HCT116 (cell line): ENCODE results near the gene AP2A1. TPM values are rescaled to one million over a fixed set of nuclear protein-coding genes. Genes with fewer than 3 reads are reported as not detected.

Source experiments
- ATAC-seq: fragments of 200-7000 bp; cut with Tn5 transposase; 2 replicates; pipeline ENCODE4 v1.9.1; 2020; ENCODE audit warnings: mild to moderate bottlenecking, moderate library complexity
- BruUV-seq: library from RNA; stranded (reverse); fragments of 400-500 nt; replicated peaks from 2 replicates; lab custom pipeline; 2021; lab: Mats Ljungman, UMichigan
- CTCF ChIA-PET: fragments of 300-600 bp; sonication (Branson Sonifier 250); formaldehyde crosslinking; loops from one replicate; lab custom pipeline; 2021; ENCODE audit warnings: antibody characterized with exemption; lab: Charles Lee
- POLR2A ChIA-PET: fragments of 300-600, 350-600 bp; sonication (Branson Sonifier 250); formaldehyde crosslinking; loops from one replicate; lab custom pipeline; 2021; ENCODE audit warnings: antibody characterized with exemption; lab: Charles Lee
- RAD21 ChIA-PET, 2 experiments: fragments of 300-600 bp; sonication (Branson Sonifier 250); formaldehyde crosslinking; loops; one replicate each; lab custom pipeline; 2023; ENCODE audit warnings: low total read pairs in 2 of 2; ENCODE audit not compliant: uncharacterized antibody in 2 of 2, unreplicated experiment in 2 of 2, low non-redundant PET in 1 of 2; lab: Charles Lee
- DNase-seq: peaks from one replicate; pipeline ENCODE4 v3.0.0-alpha.2; 2010; ENCODE audit warnings: low read depth, low spot score
- H2AFZ ChIP-seq: fragments of 200-600 bp; shearing (Covaris generic), sonication (generic); 2 replicates; pipeline ENCODE4 v1.6.1; 2017; ENCODE audit warnings: low read depth, mixed run types, mixed read lengths, antibody characterized with exemption, low read length; ENCODE audit not compliant: poor library complexity, severe bottlenecking
- H3K27ac ChIP-seq: 2 replicates; pipeline ENCODE4 v1.5.1; 2012; ENCODE audit warnings: low read depth, low read length
- H3K27me3 ChIP-seq: fragments of 200-600 bp; sonication (generic); 2 replicates; pipeline ENCODE4 v1.6.1; 2016; ENCODE audit warnings: mixed run types, low read length, mixed read lengths; ENCODE audit not compliant: insufficient read depth
- H3K36me3 ChIP-seq, 2 experiments: fragments of 200-500 bp in 1 of 2; fragments of 200-600 bp in 1 of 2; sonication (Bioruptor generic) in 1 of 2; sonication (generic) in 1 of 2; 2 replicates each; pipeline versions ENCODE4 v1.5.1 to v1.6.1; 2014 to 2016; ENCODE audit warnings: low read length in 2 of 2, inconsistent platforms in 1 of 2, mixed read lengths in 1 of 2, mixed run types in 1 of 2; ENCODE audit not compliant: insufficient read depth in 2 of 2, control insufficient read depth in 1 of 2
- H3K4me1 ChIP-seq, 2 experiments: fragments of 200-600 bp in 1 of 2; sonication (generic) in 1 of 2; 2 replicates each; pipeline versions ENCODE4 v1.5.1 to v1.6.1; 2012 to 2017; ENCODE audit warnings: low read length in 2 of 2, inconsistent platforms in 1 of 2, mild to moderate bottlenecking in 1 of 2, mixed read lengths in 1 of 2, mixed run types in 1 of 2, moderate library complexity in 1 of 2; ENCODE audit not compliant: insufficient read depth in 2 of 2, control insufficient read depth in 1 of 2
- H3K4me2 ChIP-seq: fragments of 200-600 bp; sonication (generic); 2 replicates; pipeline ENCODE4 v1.6.1; 2017; ENCODE audit warnings: mixed run types, low read length, mixed read lengths
- H3K4me3 ChIP-seq, 2 experiments: fragments of 200-600 bp in 1 of 2; sonication (generic) in 1 of 2; replicated peaks in 1 of 2; 2 replicates each; pipeline ENCODE4 v1.5.1; 2011 to 2016; ENCODE audit warnings: low read length in 2 of 2, control low read depth in 1 of 2, low read depth in 1 of 2, mild to moderate bottlenecking in 1 of 2, mixed read lengths in 1 of 2, mixed run types in 1 of 2
- H3K79me2 ChIP-seq: fragments of 200-600 bp; sonication (generic); 2 replicates; pipeline ENCODE4 v1.6.1; 2017; ENCODE audit warnings: mild to moderate bottlenecking, mixed run types, low read length, moderate library complexity, mixed read lengths; ENCODE audit not compliant: insufficient read depth
- H3K9ac ChIP-seq: fragments of 200-600 bp; sonication (generic); 2 replicates; pipeline ENCODE4 v1.6.1; 2016; ENCODE audit warnings: low read length, mixed read lengths
- H3K9me2 ChIP-seq: fragments of 200-600 bp; sonication (generic), shearing (Covaris generic); 2 replicates; pipeline ENCODE4 v1.6.1; 2017; ENCODE audit warnings: mixed run types, mild to moderate bottlenecking, moderate library complexity; ENCODE audit not compliant: insufficient read depth
- H3K9me3 ChIP-seq, 2 experiments: fragments of 200-500 bp in 1 of 2; fragments of 200-600 bp in 1 of 2; sonication (Bioruptor generic) in 1 of 2; sonication (generic) in 1 of 2; 2 replicates each; pipeline ENCODE4 v1.6.1; 2014 to 2017; ENCODE audit warnings: low read length in 2 of 2, mixed read lengths in 2 of 2, inconsistent platforms in 1 of 2, low read depth in 1 of 2, mild to moderate bottlenecking in 1 of 2, mixed run types in 1 of 2, moderate library complexity in 1 of 2; ENCODE audit not compliant: control insufficient read depth in 1 of 2, insufficient read depth in 1 of 2
- H4K20me1 ChIP-seq: fragments of 200-600 bp; sonication (generic), shearing (Covaris generic); 2 replicates; pipeline ENCODE4 v1.6.1; 2017; ENCODE audit warnings: mixed run types, mild to moderate bottlenecking, moderate library complexity; ENCODE audit not compliant: insufficient read depth
- CEBPB ChIP-seq: IDR thresholded peaks from 2 replicates; pipeline ENCODE4 v1.6.1; 2012; ENCODE audit warnings: low read depth
- CTCF ChIP-seq, 3 experiments: fragments of 200-600 bp in 1 of 3; sonication (generic) in 1 of 3; IDR thresholded peaks in 2 of 3; conservative IDR thresholded peaks in 1 of 3; 2 replicates each; pipeline ENCODE4 v1.5.1; 2012 to 2017; ENCODE audit warnings: low read depth in 2 of 3, low read length in 2 of 3, antibody characterized with exemption in 1 of 3, borderline replicate concordance in 1 of 3, control low read depth in 1 of 3, mild to moderate bottlenecking in 1 of 3, mixed read lengths in 1 of 3, mixed run types in 1 of 3, moderate library complexity in 1 of 3; ENCODE audit not compliant: insufficient read depth in 1 of 3
- ELF1 ChIP-seq: IDR thresholded peaks from 2 replicates; pipeline ENCODE4 v1.6.1; 2012; ENCODE audit warnings: low read depth, borderline replicate concordance
- EZH2 ChIP-seq: fragments of 200-600 bp; sonication (generic); IDR thresholded peaks from 2 replicates; pipeline ENCODE4 v1.6.1; 2017; ENCODE audit warnings: antibody characterized with exemption, mixed run types
- EZH2phosphoT487 ChIP-seq: fragments of 200-600 bp; IDR thresholded peaks from 2 replicates; pipeline ENCODE4 v1.6.1; 2018; ENCODE audit warnings: antibody characterized with exemption, borderline replicate concordance
- FOSL1 ChIP-seq: IDR thresholded peaks from 2 replicates; pipeline ENCODE4 v1.6.1; 2012; ENCODE audit warnings: low read depth
- JUND ChIP-seq: IDR thresholded peaks from 2 replicates; pipeline ENCODE4 v1.6.1; 2012
- MAX ChIP-seq: IDR thresholded peaks from 2 replicates; pipeline ENCODE4 v1.6.1; 2012
- POLR2A ChIP-seq: IDR thresholded peaks from 2 replicates; pipeline ENCODE4 v1.7.0; 2011; ENCODE audit warnings: borderline replicate concordance; ENCODE audit not compliant: insufficient read depth, insufficient read length; ENCODE audit errors: extremely low read depth
- POLR2AphosphoS5 ChIP-seq: IDR thresholded peaks from 2 replicates; pipeline ENCODE4 v1.6.1; 2011; ENCODE audit warnings: mild to moderate bottlenecking, low read depth, low read length, moderate library complexity
- REST ChIP-seq: IDR thresholded peaks from 2 replicates; pipeline ENCODE4 v1.6.1; 2012; ENCODE audit warnings: low read depth
- SIN3A ChIP-seq: IDR thresholded peaks from 2 replicates; pipeline ENCODE4 v1.6.1; 2012; ENCODE audit warnings: low read depth
- TCF7L2 ChIP-seq: IDR thresholded peaks from 2 replicates; pipeline ENCODE4 v1.7.0; 2011; ENCODE audit warnings: borderline replicate concordance, inconsistent platforms; ENCODE audit not compliant: insufficient read depth, insufficient read length; ENCODE audit errors: extremely low read depth
- YY1 ChIP-seq: IDR thresholded peaks from 2 replicates; pipeline ENCODE4 v1.6.1; 2011; ENCODE audit warnings: low read length, low read depth, moderate library complexity, mild to moderate bottlenecking; ENCODE audit not compliant: insufficient replicate concordance; ENCODE audit errors: extremely low read depth
- ZFX ChIP-seq: fragments of 450-650 bp; IDR thresholded peaks from 2 replicates; pipeline ENCODE4 v1.6.1; 2017
- ZNF274 ChIP-seq: fragments of 200-500 bp; sonication (Bioruptor generic); IDR thresholded peaks from 2 replicates; pipeline ENCODE4 v1.6.1; 2014; ENCODE audit warnings: mild to moderate bottlenecking, low read depth, low read length, inconsistent platforms
- intact Hi-C: fragments of 100-400 bp; cut with micrococcal nuclease; formaldehyde crosslinking; loops from 2 replicates; pipeline ENCODE4 v1.10.0; 2022
- total RNA-seq: library from RNA; stranded (reverse); gene quantifications from one replicate; pipeline ENCODE4 v1.2.1, GENCODE V29; 2021; ENCODE audit not compliant: unreplicated experiment
- TF ChIP-seq, protein P1 (sequence below): IDR thresholded peaks from 2 replicates; pipeline ENCODE4 v1.6.1; 2012
- TF ChIP-seq, protein P2 (sequence below): IDR thresholded peaks from 2 replicates; pipeline ENCODE4 v1.6.1; 2011; ENCODE audit warnings: mild to moderate bottlenecking, low read length, moderate library complexity; ENCODE audit not compliant: insufficient replicate concordance; ENCODE audit errors: extremely low read depth

Gene AP2A1
- total RNA-seq, 1 experiment from 2014 or later: 102 TPM

DNA sequence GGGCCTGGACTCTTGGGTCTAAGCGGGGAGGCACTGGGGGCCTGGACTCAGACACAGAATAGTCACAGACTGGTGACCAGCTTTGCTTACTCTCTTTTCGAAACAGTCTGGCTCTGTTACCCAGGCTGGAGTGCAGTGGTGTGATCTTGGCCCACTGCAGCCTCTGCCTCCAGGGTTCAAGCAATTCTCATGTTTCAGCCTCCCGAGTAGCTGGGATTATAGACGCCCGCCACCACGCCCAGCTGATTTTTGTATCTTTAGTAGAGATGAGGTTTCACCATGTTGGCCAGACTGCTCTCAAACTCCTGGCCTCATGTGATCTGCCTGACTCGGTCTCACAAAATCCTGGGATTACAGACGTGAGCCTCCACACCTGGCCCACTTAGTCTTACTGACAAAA lies 62.4 kb downstream of the AP2A1 start:
- Histone ChIP-seq H3K9me2 (no peaks in the 10 kb centered on the region), H3K4me2 (no peak overlapping the region), H3K36me3 (peaks cover 11 to 21% of the 10 kb centered on the region in 2 experiments; a peak in 3 of 4 replicates), H3K79me2 (peaks cover 32% of the 10 kb centered on the region), H3K9me3 (no peaks in the 10 kb centered on the region), H2AFZ (no peak overlapping the region), H4K20me1 (no peaks in the 10 kb centered on the region), H3K4me1 (no peaks in the 10 kb centered on the region), H3K9ac (no peak overlapping the region), H3K27ac (no peak overlapping the region), H3K27me3 (no peaks in the 10 kb centered on the region), H3K4me3 (no peak overlapping the region)
- ATAC-seq (no peak), DNase-seq (no peak)
- no TSS peak for BruUV-seq
- TF ChIP-seq POLR2AphosphoS5 (no peak), POLR2A (no peak), TCF7L2 (no peak), REST (no peak), EZH2 (no peak), EZH2phosphoT487 (no peak), CEBPB (no peak), JUND (no peak), SIN3A (no peak), ZFX (no peak), ZNF274 (no peak), YY1 (no peak), FOSL1 (no peak), ELF1 (no peak), CTCF (IDR thresholded peaks at IDR 0.05 in 2 of 3, conservative IDR thresholded peaks at IDR 0.05 in 1 of 3; ENCODE audit: borderline replicate concordance in 1 of 3, insufficient read depth in 1 of 3, low read depth in 2 of 3, low read length in 2 of 3) (no peak), MAX (no peak)
- TF ChIP-seq, protein P1, sequence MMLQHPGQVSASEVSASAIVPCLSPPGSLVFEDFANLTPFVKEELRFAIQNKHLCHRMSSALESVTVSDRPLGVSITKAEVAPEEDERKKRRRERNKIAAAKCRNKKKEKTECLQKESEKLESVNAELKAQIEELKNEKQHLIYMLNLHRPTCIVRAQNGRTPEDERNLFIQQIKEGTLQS: no peak
- TF ChIP-seq, protein P2, sequence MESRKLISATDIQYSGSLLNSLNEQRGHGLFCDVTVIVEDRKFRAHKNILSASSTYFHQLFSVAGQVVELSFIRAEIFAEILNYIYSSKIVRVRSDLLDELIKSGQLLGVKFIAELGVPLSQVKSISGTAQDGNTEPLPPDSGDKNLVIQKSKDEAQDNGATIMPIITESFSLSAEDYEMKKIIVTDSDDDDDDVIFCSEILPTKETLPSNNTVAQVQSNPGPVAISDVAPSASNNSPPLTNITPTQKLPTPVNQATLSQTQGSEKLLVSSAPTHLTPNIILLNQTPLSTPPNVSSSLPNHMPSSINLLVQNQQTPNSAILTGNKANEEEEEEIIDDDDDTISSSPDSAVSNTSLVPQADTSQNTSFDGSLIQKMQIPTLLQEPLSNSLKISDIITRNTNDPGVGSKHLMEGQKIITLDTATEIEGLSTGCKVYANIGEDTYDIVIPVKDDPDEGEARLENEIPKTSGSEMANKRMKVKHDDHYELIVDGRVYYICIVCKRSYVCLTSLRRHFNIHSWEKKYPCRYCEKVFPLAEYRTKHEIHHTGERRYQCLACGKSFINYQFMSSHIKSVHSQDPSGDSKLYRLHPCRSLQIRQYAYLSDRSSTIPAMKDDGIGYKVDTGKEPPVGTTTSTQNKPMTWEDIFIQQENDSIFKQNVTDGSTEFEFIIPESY: no peak
- intact Hi-C loops: no loop called here
- CTCF ChIA-PET: no interaction called here
- RAD21 ChIA-PET: no interaction called here
- POLR2A ChIA-PET: interaction anchor here (0.6 kb wide), 1 partner anchor 8 kb away, joined by 3 read pairs; no protein-coding TSS in a partner anchor
